A673 (cell line): ENCODE data around the gene THSD7B. TPM values are rescaled to one million over a fixed set of nuclear protein-coding genes. Genes with fewer than 3 reads are reported as not detected.
A peak's percentile ranks its signal among the peaks of the same experiment; 100 is the strongest.

ENCODE experiments used
- BruUV-seq: library from RNA; stranded (reverse); fragments of 400-500 nt; replicated peaks from 2 replicates; lab custom pipeline; 2021; lab: Mats Ljungman, UMichigan
- CTCF ChIA-PET: fragments of 300-600 bp; sonication (Branson Sonifier 250); formaldehyde crosslinking; loops from one replicate; lab custom pipeline; 2022; ENCODE audit warnings: antibody characterized with exemption; lab: Charles Lee
- POLR2A ChIA-PET: fragments of 300-600 bp; sonication (Branson Sonifier 250); formaldehyde crosslinking; loops from one replicate; lab custom pipeline; 2022; ENCODE audit warnings: antibody characterized with exemption; ENCODE audit not compliant: low non-redundant PET; lab: Charles Lee
- DNase-seq: peaks from one replicate; pipeline ENCODE4 v3.0.0-alpha.2; 2015; ENCODE audit warnings: low spot score
- H3K27ac ChIP-seq: fragments of 200-600 bp; sonication (generic); 2 replicates; pipeline ENCODE4 v1.5.1; 2016; ENCODE audit warnings: mixed run types, low read depth, mild to moderate bottlenecking, mixed read lengths, antibody characterized with exemption, low read length; ENCODE audit not compliant: poor library complexity, severe bottlenecking
- H3K27me3 ChIP-seq: fragments of 200-600 bp; sonication (generic); replicated peaks from 2 replicates; pipeline ENCODE4 v1.6.1; 2017; ENCODE audit warnings: mixed run types, low read depth, mild to moderate bottlenecking, mixed read lengths, antibody characterized with exemption, low read length; ENCODE audit not compliant: insufficient read depth, poor library complexity
- H3K36me3 ChIP-seq: fragments of 200-600 bp; sonication (generic); 2 replicates; pipeline ENCODE4 v1.6.1; 2016; ENCODE audit warnings: mixed run types, mild to moderate bottlenecking, mixed read lengths, antibody characterized with exemption, low read length; ENCODE audit not compliant: insufficient read depth, poor library complexity, severe bottlenecking
- H3K4me1 ChIP-seq: fragments of 200-600 bp; sonication (generic); 2 replicates; pipeline ENCODE4 v1.6.1; 2017; ENCODE audit warnings: mixed run types, mild to moderate bottlenecking, mixed read lengths, antibody characterized with exemption, low read length; ENCODE audit not compliant: insufficient read depth, poor library complexity, severe bottlenecking
- H3K4me3 ChIP-seq: fragments of 200-600 bp; sonication (generic); 2 replicates; pipeline ENCODE4 v1.5.1; 2016; ENCODE audit warnings: low read depth, mixed run types, mild to moderate bottlenecking, mixed read lengths, low read length; ENCODE audit not compliant: poor library complexity, severe bottlenecking
- H3K9me3 ChIP-seq: fragments of 200-600 bp; sonication (generic); 2 replicates; pipeline ENCODE4 v1.6.1; 2016; ENCODE audit warnings: mixed run types, low read depth, mild to moderate bottlenecking, mixed read lengths, antibody characterized with exemption, low read length; ENCODE audit not compliant: poor library complexity, severe bottlenecking
- EZH2 ChIP-seq: fragments of 200-600 bp; sonication (generic); IDR thresholded peaks from 2 replicates; pipeline ENCODE4 v1.6.1; 2017; ENCODE audit warnings: borderline replicate concordance, low read depth, mild to moderate bottlenecking, mixed read lengths, antibody characterized with exemption, low read length; ENCODE audit not compliant: poor library complexity, severe bottlenecking
- intact Hi-C: fragments of 100-400 bp; cut with micrococcal nuclease; formaldehyde crosslinking; loops from one replicate; pipeline ENCODE4 v1.10.0; 2022; ENCODE audit not compliant: unreplicated experiment
- total RNA-seq: library from RNA; stranded (reverse); gene quantifications from 2 replicates; pipeline ENCODE4 v1.2.3, GENCODE V29; 2021
- TF ChIP-seq, protein P1 (sequence below): fragments of 300-800, 200-600 bp; sonication (generic); conservative IDR thresholded peaks from 2 replicates; pipeline ENCODE4 v1.5.1; 2017; ENCODE audit warnings: low read depth, mild to moderate bottlenecking, antibody characterized with exemption, low read length, moderate library complexity, mixed read lengths

THSD7B gene
- total RNA-seq, 1 experiment from 2014 or later: not detected

- ChIA-PET CTCF (no interaction called here), POLR2A (no interaction called here)
- H3K36me3 ChIP-seq: no peaks in the 10 kb centered on the region
- BruUV-seq: no TSS peak
- TF ChIP-seq, protein P1, sequence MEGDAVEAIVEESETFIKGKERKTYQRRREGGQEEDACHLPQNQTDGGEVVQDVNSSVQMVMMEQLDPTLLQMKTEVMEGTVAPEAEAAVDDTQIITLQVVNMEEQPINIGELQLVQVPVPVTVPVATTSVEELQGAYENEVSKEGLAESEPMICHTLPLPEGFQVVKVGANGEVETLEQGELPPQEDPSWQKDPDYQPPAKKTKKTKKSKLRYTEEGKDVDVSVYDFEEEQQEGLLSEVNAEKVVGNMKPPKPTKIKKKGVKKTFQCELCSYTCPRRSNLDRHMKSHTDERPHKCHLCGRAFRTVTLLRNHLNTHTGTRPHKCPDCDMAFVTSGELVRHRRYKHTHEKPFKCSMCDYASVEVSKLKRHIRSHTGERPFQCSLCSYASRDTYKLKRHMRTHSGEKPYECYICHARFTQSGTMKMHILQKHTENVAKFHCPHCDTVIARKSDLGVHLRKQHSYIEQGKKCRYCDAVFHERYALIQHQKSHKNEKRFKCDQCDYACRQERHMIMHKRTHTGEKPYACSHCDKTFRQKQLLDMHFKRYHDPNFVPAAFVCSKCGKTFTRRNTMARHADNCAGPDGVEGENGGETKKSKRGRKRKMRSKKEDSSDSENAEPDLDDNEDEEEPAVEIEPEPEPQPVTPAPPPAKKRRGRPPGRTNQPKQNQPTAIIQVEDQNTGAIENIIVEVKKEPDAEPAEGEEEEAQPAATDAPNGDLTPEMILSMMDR: no peak
- no peak for TF ChIP-seq EZH2
- no peak overlapping the region for H3K4me3 ChIP-seq
- H3K27ac ChIP-seq: no peak overlapping the region
- no peaks in the 10 kb centered on the region for H3K27me3 ChIP-seq
- H3K4me1 ChIP-seq: no peaks in the 10 kb centered on the region
- H3K9me3 ChIP-seq: no peaks in the 10 kb centered on the region
- intact Hi-C loops: no loop called here
- DNase-seq: peak; percentile 9
These were observed 219.7 kb downstream of the THSD7B start for GRCh38 chr2:136985044-136985443.

GRCh38 chr2:136986605-136987221, 221.4 kb downstream of the THSD7B start:
- Histone ChIP-seq H3K4me1 (no peaks in the 10 kb centered on the region), H3K36me3 (no peaks in the 10 kb centered on the region), H3K27me3 (no peaks in the 10 kb centered on the region), H3K9me3 (no peaks in the 10 kb centered on the region), H3K27ac (no peak overlapping the region), H3K4me3 (no peak overlapping the region)
- intact Hi-C loops: no loop called here
- DNase-seq: no peak
- ChIA-PET POLR2A (no interaction called here), CTCF (no interaction called here)
- no TSS peak for BruUV-seq
- TF ChIP-seq EZH2: no peak
- TF ChIP-seq, protein P1: no peak

DNA sequence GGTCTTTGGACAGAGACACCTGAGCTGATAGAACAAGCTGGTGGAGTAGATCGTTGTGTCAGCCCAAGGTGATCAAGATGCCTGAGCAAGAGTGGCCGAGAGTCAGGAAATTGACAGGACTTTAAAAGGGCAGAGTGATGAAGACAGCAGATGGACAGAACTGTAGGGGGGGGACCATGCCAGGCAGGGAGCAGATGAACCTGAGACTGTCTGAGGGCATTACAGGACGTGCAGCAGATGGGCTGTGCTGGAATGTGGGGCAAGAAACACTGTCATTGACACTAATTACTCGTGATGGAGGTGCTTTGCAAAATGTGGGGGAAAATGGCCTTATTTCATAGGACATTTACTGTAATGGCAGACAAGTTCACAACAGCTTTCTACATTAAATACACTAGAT, 225.0 kb downstream of the THSD7B start:
- intact Hi-C loops: no loop called here
- H3K4me3 ChIP-seq: no peak overlapping the region
- H3K36me3 ChIP-seq: no peaks in the 10 kb centered on the region
- H3K27me3 ChIP-seq: no peaks in the 10 kb centered on the region
- no peaks in the 10 kb centered on the region for H3K4me1 ChIP-seq
- no peak overlapping the region for H3K27ac ChIP-seq
- POLR2A ChIA-PET: no interaction called here
- no TSS peak for BruUV-seq
- TF ChIP-seq, protein P1: no peak
- TF ChIP-seq EZH2: no peak
- no peak for DNase-seq
- no peaks in the 10 kb centered on the region for H3K9me3 ChIP-seq
- CTCF ChIA-PET: interaction anchor here (0.6 kb wide), 1 partner anchor 36 kb away, joined by 4 read pairs; no protein-coding TSS in a partner anchor
